GM23248 (cell line): ENCODE results near the gene TLK2.
"Not testable (repeated sequence)": the region's sequence is repeated elsewhere in the genome, so short reads cannot be mapped to it uniquely, and the experiment has no call there.

Experiments
- EZH2 ChIP-seq: fragments of 200-600 bp; sonication (generic); IDR thresholded peaks from 2 replicates; pipeline ENCODE4 v1.6.1; 2018; ENCODE audit warnings: antibody characterized with exemption, mild to moderate bottlenecking; ENCODE audit not compliant: insufficient read depth, poor library complexity, severe bottlenecking
- EZH2phosphoT487 ChIP-seq: fragments of 200-600 bp; sonication (generic); IDR thresholded peaks from 2 replicates; pipeline ENCODE4 v1.6.1; 2018; ENCODE audit warnings: antibody characterized with exemption, moderate library complexity, mild to moderate bottlenecking, low read depth; ENCODE audit not compliant: insufficient read depth

DNA sequence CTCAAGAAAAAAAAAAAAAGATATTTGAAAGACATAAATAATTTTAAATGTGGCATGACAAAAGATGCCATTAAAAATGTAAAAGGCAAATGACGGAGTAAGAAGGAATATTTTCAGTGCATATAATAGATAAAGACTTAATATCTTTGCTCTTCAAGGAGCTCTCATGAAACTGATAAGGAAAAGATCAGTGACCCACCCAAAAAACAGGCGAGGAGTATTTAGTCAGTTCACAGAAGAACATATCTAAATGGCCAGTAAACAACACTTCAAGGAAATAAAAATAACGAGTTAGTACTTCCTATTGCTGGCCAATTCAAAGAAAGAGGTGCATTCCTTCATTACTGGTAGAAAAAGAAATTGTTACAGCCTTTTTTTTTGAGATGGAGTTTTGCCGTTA lies 32.8 kb upstream of the TLK2 start:
- not testable (repeated sequence) for TF ChIP-seq EZH2phosphoT487, EZH2
